Measurements from ENCODE around the gene AGXT.

GRCh38 chr2:240895656-240896388, 27.2 kb downstream of the AGXT start, which contains the start of gene MAB21L4:
- TF ChIP-seq, protein P1, sequence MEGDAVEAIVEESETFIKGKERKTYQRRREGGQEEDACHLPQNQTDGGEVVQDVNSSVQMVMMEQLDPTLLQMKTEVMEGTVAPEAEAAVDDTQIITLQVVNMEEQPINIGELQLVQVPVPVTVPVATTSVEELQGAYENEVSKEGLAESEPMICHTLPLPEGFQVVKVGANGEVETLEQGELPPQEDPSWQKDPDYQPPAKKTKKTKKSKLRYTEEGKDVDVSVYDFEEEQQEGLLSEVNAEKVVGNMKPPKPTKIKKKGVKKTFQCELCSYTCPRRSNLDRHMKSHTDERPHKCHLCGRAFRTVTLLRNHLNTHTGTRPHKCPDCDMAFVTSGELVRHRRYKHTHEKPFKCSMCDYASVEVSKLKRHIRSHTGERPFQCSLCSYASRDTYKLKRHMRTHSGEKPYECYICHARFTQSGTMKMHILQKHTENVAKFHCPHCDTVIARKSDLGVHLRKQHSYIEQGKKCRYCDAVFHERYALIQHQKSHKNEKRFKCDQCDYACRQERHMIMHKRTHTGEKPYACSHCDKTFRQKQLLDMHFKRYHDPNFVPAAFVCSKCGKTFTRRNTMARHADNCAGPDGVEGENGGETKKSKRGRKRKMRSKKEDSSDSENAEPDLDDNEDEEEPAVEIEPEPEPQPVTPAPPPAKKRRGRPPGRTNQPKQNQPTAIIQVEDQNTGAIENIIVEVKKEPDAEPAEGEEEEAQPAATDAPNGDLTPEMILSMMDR (IDR thresholded peaks at IDR 0.05), result no peak
- no peak for TF ChIP-seq POLR2A (IDR thresholded peaks at IDR 0.05)

Data from right lobe of liver (tissue), 4 donors.